ENCODE measurements around the gene RASA3. TPM values are rescaled to one million over a fixed set of nuclear protein-coding genes. Genes with fewer than 3 reads are reported as not detected.

RASA3 gene
- total and polyA plus RNA-seq, 11 donors = 4.8 to 24.2 (median 9.7) TPM

GRCh38 chr13:113962386-113962785 is 170.0 kb downstream of the RASA3 start:
- Histone ChIP-seq H3K9me3 (peaks cover 0 to 18% (median 8%) of the 10 kb centered on the region in 12 donors), H3K27me3 (no peaks in the 10 kb centered on the region), H3K27ac (no peak overlapping the region), H3K4me1 (no peaks in the 10 kb centered on the region), H3K4me3 (no peak overlapping the region), H3K36me3 (no peaks in the 10 kb centered on the region)
- WGBS, 4 donors = 82 to 91% (median 89%) methylated on average over 11 of the region's 11 CpGs
- DNase-seq (peak in 2 of 5 donors; percentile 5 to 12), ATAC-seq (no peak)
- intact Hi-C loops (cut with DNase I) = no loop called here
- no peak for TF ChIP-seq POLR2A (IDR thresholded peaks at IDR 0.05)
- no peak for TF ChIP-seq CTCF (IDR thresholded peaks at IDR 0.05)

- Histone ChIP-seq H3K36me3 (no peaks in the 10 kb centered on the region), H3K27me3 (no peaks in the 10 kb centered on the region), H3K9me3 (peaks cover 0 to 18% (median 8%) of the 10 kb centered on the region in 12 donors), H3K27ac (no peak overlapping the region), H3K4me3 (no peak overlapping the region), H3K4me1 (no peaks in the 10 kb centered on the region)
- no peak for ATAC-seq
- intact Hi-C loops (cut with DNase I) = no loop called here
- WGBS, 4 donors = 75 to 85% (median 79%) methylated on average over 6 of the region's 6 CpGs
- DNase-seq = peak in 1 of 5 donors; percentile 6
- no peak for TF ChIP-seq POLR2A (IDR thresholded peaks at IDR 0.05)
- TF ChIP-seq CTCF (IDR thresholded peaks at IDR 0.05) = no peak
Measured at GRCh38 chr13:113960276-113960948, 172.0 kb downstream of the RASA3 start.

- intact Hi-C loops (cut with DNase I) = no loop called here
- Histone ChIP-seq H3K9me3 (peaks cover 0 to 18% (median 8%) of the 10 kb centered on the region in 12 donors), H3K27me3 (no peaks in the 10 kb centered on the region), H3K27ac (no peak overlapping the region), H3K4me1 (no peaks in the 10 kb centered on the region), H3K4me3 (no peak overlapping the region), H3K36me3 (no peaks in the 10 kb centered on the region)
- 75 to 92% (median 84%) methylated on average over 1 of the region's 1 CpG for WGBS, 4 donors
- TF ChIP-seq POLR2A (IDR thresholded peaks at IDR 0.05) (no peak), CTCF (IDR thresholded peaks at IDR 0.05) (no peak)
- DNase-seq (peak in 1 of 5 donors; percentile 1), ATAC-seq (no peak)
Measured at GRCh38 chr13:113959198-113959597, 173.2 kb downstream of the RASA3 start.

GRCh38 chr13:113958373-113958772 is 174.1 kb downstream of the RASA3 start:
- ATAC-seq = no peak
- Histone ChIP-seq H3K9me3 (peaks cover 0 to 18% (median 8%) of the 10 kb centered on the region in 12 donors), H3K4me3 (no peak overlapping the region), H3K4me1 (no peaks in the 10 kb centered on the region), H3K36me3 (no peaks in the 10 kb centered on the region), H3K27ac (no peak overlapping the region), H3K27me3 (no peaks in the 10 kb centered on the region)
- WGBS, 4 donors = 94 to 95% (median 95%) methylated on average over 22 of the region's 22 CpGs
- peak in 2 of 5 donors; percentile 16 to 22 for DNase-seq
- intact Hi-C loops (cut with DNase I) = no loop called here
- no peak for TF ChIP-seq CTCF (IDR thresholded peaks at IDR 0.05)
- TF ChIP-seq POLR2A (IDR thresholded peaks at IDR 0.05) = no peak
